SIG-M5 treated with dmso at 0.1 percent for 504 hours (cell line): Measurements from ENCODE around the gene SECISBP2.

Experiments
- DNase-seq: peaks from one replicate; lab custom pipeline; 2025; ENCODE audit not compliant: unreplicated experiment; lab: John Stamatoyannopoulos, UW

Gene SECISBP2

DNA sequence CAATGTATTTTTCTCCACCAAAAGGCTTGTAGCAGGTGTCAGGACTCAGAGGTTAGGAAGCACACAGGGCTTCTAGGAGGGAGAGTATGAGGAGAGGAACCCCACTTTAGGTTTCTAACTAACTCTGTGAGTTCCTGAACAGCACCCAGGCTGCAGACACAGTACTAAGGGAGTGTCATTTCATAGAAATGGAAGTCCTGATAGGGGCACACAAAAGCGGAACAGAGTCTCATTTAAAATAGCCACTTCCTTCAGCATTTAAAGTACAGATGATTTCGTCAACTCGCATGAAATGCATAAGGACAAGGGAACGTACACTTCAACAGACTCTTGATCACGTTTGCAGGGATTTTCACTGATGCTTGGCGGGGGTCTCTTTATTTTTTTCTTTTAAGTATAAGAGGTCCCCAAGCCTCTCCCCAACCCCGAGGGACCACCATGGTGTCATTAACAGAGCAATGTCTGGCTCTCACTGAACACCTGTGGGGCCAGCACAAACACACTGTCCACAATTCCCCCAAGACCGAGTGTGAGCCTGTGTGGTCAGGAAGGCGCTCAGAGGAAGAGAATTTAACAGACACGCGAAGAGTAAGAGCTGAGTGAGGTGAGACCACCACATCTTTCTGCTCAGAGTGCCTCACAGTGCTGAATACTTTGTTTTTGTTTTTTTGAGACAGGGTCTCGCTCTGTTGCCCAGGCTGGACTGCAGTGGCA lies 82.3 kb downstream of the SECISBP2 start:
- DNase-seq, result peak; percentile 92

DNA sequence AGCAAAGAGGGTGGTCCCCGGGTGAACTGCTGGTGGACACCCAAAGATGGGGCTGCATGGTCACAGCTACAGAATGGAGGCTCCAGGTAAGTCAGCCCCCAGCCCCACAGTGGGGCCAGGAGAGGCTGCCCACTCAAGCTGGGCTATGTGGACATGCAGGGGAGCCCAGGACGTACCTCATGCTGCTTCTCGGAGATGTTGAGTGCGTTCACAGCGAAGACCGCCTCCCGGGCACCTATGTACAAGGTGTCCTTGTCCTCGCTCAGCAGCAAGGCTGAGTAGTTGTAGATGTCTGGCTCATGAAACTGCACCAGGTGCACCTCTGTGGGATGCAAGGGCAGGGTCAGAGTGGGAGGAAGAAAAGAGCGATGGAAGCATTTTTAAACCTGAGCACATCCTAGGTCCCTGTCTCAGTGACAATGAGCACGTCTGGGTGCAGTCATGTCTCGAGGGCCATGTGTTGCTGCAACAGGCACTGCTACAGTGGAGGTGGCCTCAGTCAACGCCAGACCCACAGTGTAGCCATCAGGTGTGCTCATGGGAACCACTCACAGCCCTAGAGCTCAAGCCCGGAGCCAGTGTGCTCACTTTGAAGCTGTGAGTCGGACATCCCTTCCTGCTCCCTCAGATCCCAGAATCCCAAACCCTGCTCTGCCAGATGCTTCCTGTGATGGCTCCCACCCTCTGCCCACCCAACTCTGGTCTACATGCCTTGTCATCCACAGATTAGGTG lies 84.6 kb downstream of the SECISBP2 start:
- DNase-seq, result no peak

DNA sequence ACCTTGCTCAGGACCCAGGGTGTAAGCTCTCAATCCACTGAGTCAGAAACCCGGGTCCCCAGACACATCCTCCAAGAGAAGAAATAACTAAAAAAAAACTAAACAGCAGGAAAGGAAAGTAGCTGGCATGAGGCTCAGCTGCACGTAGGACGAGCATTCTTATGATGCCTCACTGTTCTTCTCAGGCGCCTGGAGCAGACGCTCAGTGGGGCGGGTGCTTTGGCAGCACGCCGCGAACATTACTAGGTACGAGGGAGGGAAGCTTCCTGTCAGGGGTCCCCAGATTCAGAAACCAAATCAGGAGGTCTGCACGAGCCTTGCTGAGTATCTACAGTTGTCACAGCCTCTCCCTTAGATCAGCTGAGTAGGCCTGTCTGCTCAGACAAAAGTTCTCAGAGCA lies 85.8 kb downstream of the SECISBP2 start:
- DNase-seq, result no peak

DNA sequence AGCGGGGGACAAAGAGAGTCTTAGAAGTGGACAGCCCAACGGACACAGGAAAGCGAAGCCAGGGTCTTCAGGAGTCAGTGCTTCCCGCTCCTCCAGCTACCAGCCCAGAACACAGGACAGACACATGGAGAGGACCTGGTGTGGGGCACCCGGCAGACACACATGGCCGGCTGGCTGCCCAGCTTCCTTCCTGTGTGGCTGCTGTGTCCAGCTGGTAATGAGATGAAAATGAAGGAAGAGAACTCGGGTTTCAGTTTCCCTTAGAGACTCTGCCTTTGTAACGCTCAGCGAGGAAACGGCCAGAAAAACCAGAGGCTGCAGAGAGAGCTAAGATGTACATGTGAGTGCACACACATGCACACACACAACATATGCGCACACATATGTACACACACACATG lies 87.5 kb downstream of the SECISBP2 start:
- no peak for DNase-seq

DNA sequence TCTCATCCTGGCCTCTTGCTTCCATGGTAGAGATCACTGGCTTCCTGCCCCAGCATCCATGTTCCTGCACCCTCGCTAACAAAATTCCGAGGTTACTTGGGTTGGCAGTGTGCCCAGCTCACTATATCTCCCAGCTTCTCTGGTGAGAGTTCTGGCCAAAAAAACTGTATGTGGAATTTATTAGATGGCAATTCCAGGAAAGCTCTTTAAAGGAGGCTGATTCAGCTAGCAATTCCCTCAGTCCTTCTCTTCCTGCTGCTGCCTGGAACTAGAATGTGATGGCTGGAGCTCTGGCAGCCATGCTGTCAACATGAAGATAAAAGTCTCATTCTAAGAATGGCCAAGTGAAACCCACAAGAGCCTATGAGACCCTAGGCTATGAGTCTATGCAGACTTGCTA lies 88.8 kb downstream of the SECISBP2 start:
- no peak for DNase-seq

DNA sequence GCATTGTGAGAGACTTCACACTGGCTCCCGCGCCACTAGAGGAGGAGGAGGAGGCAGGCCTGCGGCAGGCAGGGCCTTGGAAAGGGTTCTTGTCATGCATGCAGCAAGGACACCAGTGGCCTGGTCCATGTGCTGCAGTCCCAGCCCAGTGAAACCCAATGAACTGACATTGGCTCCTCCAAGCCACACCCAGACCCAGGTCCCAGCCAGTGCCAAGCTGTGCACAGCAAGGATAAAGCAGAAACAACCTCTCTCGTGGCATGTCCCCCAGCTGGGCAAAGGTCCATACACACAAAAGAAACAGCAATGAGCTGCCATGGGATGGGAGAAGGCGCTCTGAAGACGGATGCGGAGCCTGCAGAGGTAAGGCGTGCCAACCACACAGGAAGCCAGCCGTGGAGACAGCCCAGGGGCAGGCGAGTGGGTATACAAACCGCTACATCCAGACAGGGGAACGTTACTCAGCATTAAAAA lies 90.4 kb downstream of the SECISBP2 start:
- no peak for DNase-seq
